Mesothelial cell of epicardium (in vitro differentiated cells): ENCODE data around the gene SLC35C1. TPM values are rescaled to one million over a fixed set of nuclear protein-coding genes. Genes with fewer than 3 reads are reported as not detected.
A peak's percentile ranks its signal among the peaks of the same experiment; 100 is the strongest.

Source experiments
- DNase-seq, 2 experiments: peaks; one replicate each; pipeline ENCODE4 v3.0.0; 2021; ENCODE audit warnings: low spot score in 2 of 2; ENCODE audit not compliant: unreplicated experiment in 2 of 2
- H3K27ac Mint-ChIP-seq: 2 replicates; pipeline ENCODE4 v1.8.0; 2021; ENCODE audit warnings: mixed read lengths
- H3K27me3 Mint-ChIP-seq: 2 replicates; pipeline ENCODE4 v1.8.0; 2021; ENCODE audit warnings: low read depth, mixed read lengths
- H3K36me3 Mint-ChIP-seq: 2 replicates; pipeline ENCODE4 v1.8.0; 2021; ENCODE audit warnings: mixed read lengths
- H3K4me1 Mint-ChIP-seq: 2 replicates; pipeline ENCODE4 v1.8.0; 2021; ENCODE audit warnings: mixed read lengths
- H3K4me3 Mint-ChIP-seq: 2 replicates; pipeline ENCODE4 v1.8.0; 2021; ENCODE audit warnings: mild to moderate bottlenecking, moderate library complexity, mixed read lengths
- H3K9me3 Mint-ChIP-seq: 2 replicates; pipeline ENCODE4 v1.8.0; 2021; ENCODE audit warnings: mixed read lengths
- CTCF ChIP-seq: fragments of 200-600 bp; sonication (generic); IDR thresholded peaks from one replicate; pipeline ENCODE4 v1.5.0; 2021; ENCODE audit warnings: antibody characterized with exemption; ENCODE audit not compliant: unreplicated experiment
- total RNA-seq: library from RNA; stranded (reverse); gene quantifications from 3 replicates; pipeline ENCODE4 v1.2.1, GENCODE V29; 2021

Gene SLC35C1
- 13.2 to 14.6 TPM (median 14.5 TPM) in 3 replicates for total RNA-seq

GRCh38 chr11:45804761-45805304 lies at the start of gene SLC35C1:
Gene SLC35C1, plus strand, starts transcription at chr11:45805149. Its CDS starts 653 bp downstream, at chr11:45805802.
- H3K9me3 Mint-ChIP-seq: no peaks in the 10 kb centered on the region
- H3K4me1 Mint-ChIP-seq: peaks cover 33% of the 10 kb centered on the region
- no peak for TF ChIP-seq CTCF
- H3K4me3 Mint-ChIP-seq: peak within 1 kb of the TSS; percentile 96
- DNase-seq: peak; percentile 87 to 94
- H3K27ac Mint-ChIP-seq: peak within 1 kb of the TSS; percentile 91
- no peaks in the 10 kb centered on the region for H3K27me3 Mint-ChIP-seq
- peaks cover 2% of the 10 kb centered on the region for H3K36me3 Mint-ChIP-seq

GRCh38 chr11:45755281-45755859 lies 49.6 kb upstream of the SLC35C1 start:
- no peaks in the 10 kb centered on the region for H3K9me3 Mint-ChIP-seq
- no peak overlapping the region for H3K4me3 Mint-ChIP-seq
- no peak for TF ChIP-seq CTCF
- no peak for DNase-seq
- peaks cover 34% of the 10 kb centered on the region for H3K27me3 Mint-ChIP-seq
- no peaks in the 10 kb centered on the region for H3K36me3 Mint-ChIP-seq
- peak overlapping the region; percentile 94 for H3K27ac Mint-ChIP-seq
- H3K4me1 Mint-ChIP-seq: peaks cover 40% of the 10 kb centered on the region

GRCh38 chr11:45756384-45757010 lies 48.5 kb upstream of the SLC35C1 start:
- H3K27ac Mint-ChIP-seq: no peak overlapping the region
- H3K27me3 Mint-ChIP-seq: peaks cover 23% of the 10 kb centered on the region
- no peak for TF ChIP-seq CTCF

GRCh38 chr11:45757672-45758071 lies 47.3 kb upstream of the SLC35C1 start:
- Mint-ChIP-seq H3K9me3 (no peaks in the 10 kb centered on the region), H3K4me3 (no peak overlapping the region), H3K36me3 (no peaks in the 10 kb centered on the region), H3K27me3 (peaks cover 17% of the 10 kb centered on the region), H3K27ac (no peak overlapping the region), H3K4me1 (peaks cover 40% of the 10 kb centered on the region)
- TF ChIP-seq CTCF: no peak
- DNase-seq: no peak

More at GRCh38 chr11:45756384-45757010, 48.5 kb upstream of the SLC35C1 start:
- Mint-ChIP-seq H3K36me3 (no peaks in the 10 kb centered on the region), H3K4me1 (peaks cover 40% of the 10 kb centered on the region), H3K4me3 (no peak overlapping the region), H3K9me3 (no peaks in the 10 kb centered on the region)
- no peak for DNase-seq

GRCh38 chr11:45761659-45762058 lies 43.3 kb upstream of the SLC35C1 start:
- no peak for TF ChIP-seq CTCF
- Mint-ChIP-seq H3K4me1 (peaks cover 8% of the 10 kb centered on the region), H3K4me3 (no peak overlapping the region), H3K27ac (no peak overlapping the region), H3K9me3 (no peaks in the 10 kb centered on the region), H3K27me3 (peaks cover 24% of the 10 kb centered on the region), H3K36me3 (no peaks in the 10 kb centered on the region)
- DNase-seq: no peak
